Measurements from ENCODE around the gene RGL3.
"Not testable (repeated sequence)": the region's sequence is repeated elsewhere in the genome, so short reads cannot be mapped to it uniquely, and the experiment has no call there.

RGL3 gene

GRCh38 chr19:11421371-11422098 lies 2.4 kb upstream of the RGL3 start:
- Histone ChIP-seq H3K27ac (no peak overlapping the region), H4K20me1 (peaks cover 56% of the 10 kb centered on the region), H3K9me3 (no peaks in the 10 kb centered on the region; the same call in 1 of the 2 replicates), H3K9ac (no peak overlapping the region), H3K4me3 (peak overlapping the region; percentile 59), H3K36me3 (no peaks in the 10 kb centered on the region), H3K27me3 (peaks cover 76% of the 10 kb centered on the region), H3K4me2 (peak overlapping the region; percentile 98), H3K4me1 (peaks cover 52% of the 10 kb centered on the region)
- TF ChIP-seq Cebpa-rat (IDR thresholded peaks at IDR 0.05): no peak

GRCh38 chr19:11420429-11421370 lies 1.6 kb upstream of the RGL3 start:
- no peaks in the 10 kb centered on the region; the same call in 1 of the 2 replicates for H3K9me3 ChIP-seq
- H3K36me3 ChIP-seq: no peaks in the 10 kb centered on the region
- peaks cover 84% of the 10 kb centered on the region for H3K27me3 ChIP-seq
- no peak overlapping the region for H3K9ac ChIP-seq
- H3K4me1 ChIP-seq: peaks cover 52% of the 10 kb centered on the region
- no peak overlapping the region for H3K27ac ChIP-seq
- H3K4me3 ChIP-seq: peak overlapping the region; percentile 59
- peak overlapping the region; percentile 98 for H3K4me2 ChIP-seq
- TF ChIP-seq Cebpa-rat (IDR thresholded peaks at IDR 0.05): peak; percentile 99
- peaks cover 56% of the 10 kb centered on the region for H4K20me1 ChIP-seq

- peaks cover 45% of the 10 kb centered on the region for H4K20me1 ChIP-seq
- H3K27ac ChIP-seq: no peak overlapping the region
- peak overlapping the region; percentile 54 for H3K4me2 ChIP-seq
- H3K9ac ChIP-seq: no peak overlapping the region
- no peak for TF ChIP-seq Cebpa-rat (IDR thresholded peaks at IDR 0.05)
- H3K4me1 ChIP-seq: peaks cover 40% of the 10 kb centered on the region
- peaks cover 75% of the 10 kb centered on the region for H3K27me3 ChIP-seq
- no peaks in the 10 kb centered on the region for H3K9me3 ChIP-seq
- H3K36me3 ChIP-seq: no peaks in the 10 kb centered on the region
- 0 out of 2 replicates have a peak overlapping the region, but pooled peaks have one; percentile 36 for H3K4me3 ChIP-seq
Observed at GRCh38 chr19:11418094-11418548, 993 bp downstream of the RGL3 start.

GRCh38 chr19:11416346-11417052 lies 2.6 kb downstream of the RGL3 start:
- H3K4me3 ChIP-seq: no peak overlapping the region

GRCh38 chr19:11414544-11414943 lies 4.6 kb downstream of the RGL3 start:
- H3K4me1 ChIP-seq: peaks cover 8% of the 10 kb centered on the region
- H3K9me3 ChIP-seq: no peaks in the 10 kb centered on the region
- no peak overlapping the region for H3K4me3 ChIP-seq
- no peak for TF ChIP-seq Cebpa-rat (IDR thresholded peaks at IDR 0.05)
- peaks cover 41% of the 10 kb centered on the region for H3K27me3 ChIP-seq
- peaks cover 10% of the 10 kb centered on the region for H4K20me1 ChIP-seq
- H3K36me3 ChIP-seq: no peaks in the 10 kb centered on the region
- H3K9ac ChIP-seq: no peak overlapping the region
- no peak overlapping the region for H3K4me2 ChIP-seq
- no peak overlapping the region for H3K27ac ChIP-seq

More at GRCh38 chr19:11416346-11417052, 2.6 kb downstream of the RGL3 start:
- no peaks in the 10 kb centered on the region for H3K36me3 ChIP-seq
- H3K27me3 ChIP-seq: peaks cover 61% of the 10 kb centered on the region
- peaks cover 30% of the 10 kb centered on the region for H4K20me1 ChIP-seq
- H3K9me3 ChIP-seq: no peaks in the 10 kb centered on the region
- H3K9ac ChIP-seq: no peak overlapping the region
- H3K4me1 ChIP-seq: peaks cover 24% of the 10 kb centered on the region
- H3K27ac ChIP-seq: no peak overlapping the region
- no peak overlapping the region for H3K4me2 ChIP-seq
- TF ChIP-seq Cebpa-rat (IDR thresholded peaks at IDR 0.05): no peak

GRCh38 chr19:11410682-11411081 lies 8.4 kb downstream of the RGL3 start:
- Histone ChIP-seq H3K36me3 (no peaks in the 10 kb centered on the region), H3K9me3 (no peaks in the 10 kb centered on the region), H3K4me1 (no peaks in the 10 kb centered on the region), H3K4me3 (no peak overlapping the region), H3K9ac (no peak overlapping the region), H4K20me1 (no peaks in the 10 kb centered on the region), H3K27ac (no peak overlapping the region), H3K4me2 (no peak overlapping the region), H3K27me3 (peaks cover 6% of the 10 kb centered on the region; the same call in 1 of the 2 replicates)
- TF ChIP-seq Cebpa-rat (IDR thresholded peaks at IDR 0.05): no peak

GRCh38 chr19:11408591-11408990 lies 10.5 kb downstream of the RGL3 start:
- no peak for TF ChIP-seq Cebpa-rat (IDR thresholded peaks at IDR 0.05)
- Histone ChIP-seq H3K27me3 (peaks cover 4% of the 10 kb centered on the region; the same call in 1 of the 2 replicates), H3K27ac (no peak overlapping the region), H3K36me3 (no peaks in the 10 kb centered on the region), H3K4me2 (no peak overlapping the region), H4K20me1 (no peaks in the 10 kb centered on the region), H3K9me3 (no peaks in the 10 kb centered on the region), H3K4me1 (no peaks in the 10 kb centered on the region), H3K4me3 (no peak overlapping the region), H3K9ac (no peak overlapping the region)

- not testable (repeated sequence) for H3K9ac ChIP-seq, H3K27ac ChIP-seq, H3K4me3 ChIP-seq, H4K20me1 ChIP-seq, H3K9me3 ChIP-seq, H3K27me3 ChIP-seq, H3K4me2 ChIP-seq, H3K36me3 ChIP-seq, H3K4me1 ChIP-seq
Observed at GRCh38 chr19:11406703-11407236, 12.3 kb downstream of the RGL3 start.
